ENCODE data around the gene SNX25.

SNX25 gene

GRCh38 chr4:185296665-185297460 is 87.5 kb downstream of the SNX25 start:
- no peaks in the 10 kb centered on the region for H3K4me1 Mint-ChIP-seq
- H3K27me3 Mint-ChIP-seq (ENCODE audit: low read depth) = no peaks in the 10 kb centered on the region
- H3K36me3 Mint-ChIP-seq (ENCODE audit: low read depth) = peaks cover 33% of the 10 kb centered on the region
- TF ChIP-seq CTCF (IDR thresholded peaks at IDR 0.05; ENCODE audit: unreplicated experiment in 3 of 3) = no peak
- H3K4me3 Mint-ChIP-seq = no peak overlapping the region
- H3K9me3 Mint-ChIP-seq = peaks cover 3% of the 10 kb centered on the region
- H3K27ac Mint-ChIP-seq = no peak overlapping the region

- Mint-ChIP-seq H3K4me1 (no peaks in the 10 kb centered on the region), H3K9me3 (no peaks in the 10 kb centered on the region), H3K4me3 (no peak overlapping the region), H3K27ac (no peak overlapping the region), H3K36me3 (ENCODE audit: low read depth) (peaks cover 22% of the 10 kb centered on the region), H3K27me3 (ENCODE audit: low read depth) (no peaks in the 10 kb centered on the region)
- TF ChIP-seq CTCF (IDR thresholded peaks at IDR 0.05; ENCODE audit: unreplicated experiment in 3 of 3) = no peak
Observed at GRCh38 chr4:185298728-185299430, 89.5 kb downstream of the SNX25 start.

GRCh38 chr4:185304541-185304940 is 95.1 kb downstream of the SNX25 start:
- no peaks in the 10 kb centered on the region for H3K9me3 Mint-ChIP-seq
- TF ChIP-seq CTCF (IDR thresholded peaks at IDR 0.05; ENCODE audit: unreplicated experiment in 3 of 3) = no peak

GRCh38 chr4:185304944-185305690 is 95.7 kb downstream of the SNX25 start:
- H3K36me3 Mint-ChIP-seq (ENCODE audit: low read depth) = peaks cover 15% of the 10 kb centered on the region
- H3K9me3 Mint-ChIP-seq = no peaks in the 10 kb centered on the region

More at GRCh38 chr4:185304541-185304940, 95.1 kb downstream of the SNX25 start:
- H3K27ac Mint-ChIP-seq = no peak overlapping the region
- H3K4me3 Mint-ChIP-seq = no peak overlapping the region
- H3K27me3 Mint-ChIP-seq (ENCODE audit: low read depth) = no peaks in the 10 kb centered on the region
- peaks cover 18% of the 10 kb centered on the region for H3K4me1 Mint-ChIP-seq
- peaks cover 10% of the 10 kb centered on the region for H3K36me3 Mint-ChIP-seq (ENCODE audit: low read depth)

GRCh38 chr4:185305979-185306442 is 96.6 kb downstream of the SNX25 start:
- H3K36me3 Mint-ChIP-seq (ENCODE audit: low read depth) = peaks cover 17% of the 10 kb centered on the region
- no peak overlapping the region for H3K4me3 Mint-ChIP-seq
- no peaks in the 10 kb centered on the region for H3K27me3 Mint-ChIP-seq (ENCODE audit: low read depth)
- no peak for TF ChIP-seq CTCF (IDR thresholded peaks at IDR 0.05; ENCODE audit: unreplicated experiment in 3 of 3)
- H3K9me3 Mint-ChIP-seq = no peaks in the 10 kb centered on the region
- peak overlapping the region; percentile 17 to 56 (median 43) for H3K27ac Mint-ChIP-seq
- peaks cover 18% of the 10 kb centered on the region for H3K4me1 Mint-ChIP-seq

More at GRCh38 chr4:185304944-185305690, 95.7 kb downstream of the SNX25 start:
- peaks cover 18% of the 10 kb centered on the region for H3K4me1 Mint-ChIP-seq
- H3K27ac Mint-ChIP-seq = no peak overlapping the region
- peak in 2 of 3 experiments; percentile 25 to 27 for TF ChIP-seq CTCF (IDR thresholded peaks at IDR 0.05; ENCODE audit: unreplicated experiment in 3 of 3)
- H3K4me3 Mint-ChIP-seq = no peak overlapping the region
- H3K27me3 Mint-ChIP-seq (ENCODE audit: low read depth) = no peaks in the 10 kb centered on the region
